Measurements from ENCODE around the gene DDOST. TPM values are rescaled to one million over a fixed set of nuclear protein-coding genes. Genes with fewer than 3 reads are reported as not detected.

DDOST gene
- total and polyA plus RNA-seq, 2 donors from 2014 or later = 146 to 206 TPM

- no peaks in the 10 kb centered on the region for H3K9me3 ChIP-seq (ENCODE audit: control insufficient read depth in 2 of 3, insufficient read depth in 1 of 3, low read length in 3 of 3)
- H3K9ac ChIP-seq (ENCODE audit: low read length in 3 of 3) = no peak overlapping the region
- H3K27me3 ChIP-seq (ENCODE audit: control insufficient read depth, insufficient read depth, low read length) = no peaks in the 10 kb centered on the region
- H3K4me3 ChIP-seq (ENCODE audit: low read length in 3 of 3) = no peak overlapping the region
- intact Hi-C loops (cut with DNase I) = no loop called here
- H3K36me3 ChIP-seq (ENCODE audit: control insufficient read depth in 2 of 3, insufficient read depth in 3 of 3, low read length in 3 of 3) = no peaks in the 10 kb centered on the region
- H3K27ac ChIP-seq (ENCODE audit: low read depth in 2 of 2, low read length in 2 of 2) = no peak overlapping the region
- no peaks in the 10 kb centered on the region for H3K4me1 ChIP-seq (ENCODE audit: control insufficient read depth in 2 of 3, insufficient read depth in 2 of 3, low read depth in 1 of 3, low read length in 3 of 3)
- FAIRE-seq (no peak), DNase-seq (no peak)
- TF ChIP-seq CTCF (IDR thresholded peaks at IDR 0.05; ENCODE audit: borderline replicate concordance, extremely low read depth, insufficient read depth) = peak; percentile 7
Measured at GRCh38 chr1:20702416-20702815, 41.2 kb upstream of the DDOST start.

- DNase-seq (no peak), FAIRE-seq (no peak)
- TF ChIP-seq CTCF (IDR thresholded peaks at IDR 0.05; ENCODE audit: borderline replicate concordance, extremely low read depth, insufficient read depth) = no peak
- intact Hi-C loops (cut with DNase I) = no loop called here
- Histone ChIP-seq H3K27me3 (ENCODE audit: control insufficient read depth, insufficient read depth, low read length) (no peaks in the 10 kb centered on the region), H3K4me1 (ENCODE audit: control insufficient read depth in 2 of 3, insufficient read depth in 2 of 3, low read depth in 1 of 3, low read length in 3 of 3) (peaks cover 0 to 2% (median 0%) of the 10 kb centered on the region in 3 donors), H3K36me3 (ENCODE audit: control insufficient read depth in 2 of 3, insufficient read depth in 3 of 3, low read length in 3 of 3) (no peaks in the 10 kb centered on the region), H3K4me3 (ENCODE audit: low read length in 3 of 3) (no peak overlapping the region), H3K9ac (ENCODE audit: low read length in 3 of 3) (no peak overlapping the region), H3K9me3 (ENCODE audit: control insufficient read depth in 2 of 3, insufficient read depth in 1 of 3, low read length in 3 of 3) (no peaks in the 10 kb centered on the region), H3K27ac (ENCODE audit: low read depth in 2 of 2, low read length in 2 of 2) (no peak overlapping the region)
Measured at GRCh38 chr1:20701847-20702246, 40.7 kb upstream of the DDOST start.

GRCh38 chr1:20701446-20701845 is 40.3 kb upstream of the DDOST start:
- intact Hi-C loops (cut with DNase I) = no loop called here
- H3K9me3 ChIP-seq (ENCODE audit: control insufficient read depth in 2 of 3, insufficient read depth in 1 of 3, low read length in 3 of 3) = no peaks in the 10 kb centered on the region
- no peak for TF ChIP-seq CTCF (IDR thresholded peaks at IDR 0.05; ENCODE audit: borderline replicate concordance, extremely low read depth, insufficient read depth)
- no peak overlapping the region for H3K4me3 ChIP-seq (ENCODE audit: low read length in 3 of 3)
- FAIRE-seq (no peak), DNase-seq (no peak)
- H3K4me1 ChIP-seq (ENCODE audit: control insufficient read depth in 2 of 3, insufficient read depth in 2 of 3, low read depth in 1 of 3, low read length in 3 of 3) = peaks cover 0 to 2% (median 0%) of the 10 kb centered on the region in 3 donors
- H3K27ac ChIP-seq (ENCODE audit: low read depth in 2 of 2, low read length in 2 of 2) = no peak overlapping the region
- no peak overlapping the region for H3K9ac ChIP-seq (ENCODE audit: low read length in 3 of 3)
- H3K36me3 ChIP-seq (ENCODE audit: control insufficient read depth in 2 of 3, insufficient read depth in 3 of 3, low read length in 3 of 3) = no peaks in the 10 kb centered on the region
- H3K27me3 ChIP-seq (ENCODE audit: control insufficient read depth, insufficient read depth, low read length) = no peaks in the 10 kb centered on the region

GRCh38 chr1:20700636-20701215 is 39.6 kb upstream of the DDOST start:
- TF ChIP-seq CTCF (IDR thresholded peaks at IDR 0.05; ENCODE audit: borderline replicate concordance, extremely low read depth, insufficient read depth) = no peak
- no peaks in the 10 kb centered on the region for H3K9me3 ChIP-seq (ENCODE audit: control insufficient read depth in 2 of 3, insufficient read depth in 1 of 3, low read length in 3 of 3)
- intact Hi-C loops (cut with DNase I) = no loop called here
- no peaks in the 10 kb centered on the region for H3K36me3 ChIP-seq (ENCODE audit: control insufficient read depth in 2 of 3, insufficient read depth in 3 of 3, low read length in 3 of 3)
- no peaks in the 10 kb centered on the region for H3K27me3 ChIP-seq (ENCODE audit: control insufficient read depth, insufficient read depth, low read length)
- H3K4me3 ChIP-seq (ENCODE audit: low read length in 3 of 3) = no peak overlapping the region
- DNase-seq = peak in 1 of 5 donors; percentile 25
- peaks cover 0 to 2% (median 0%) of the 10 kb centered on the region in 3 donors for H3K4me1 ChIP-seq (ENCODE audit: control insufficient read depth in 2 of 3, insufficient read depth in 2 of 3, low read depth in 1 of 3, low read length in 3 of 3)
- H3K27ac ChIP-seq (ENCODE audit: low read depth in 2 of 2, low read length in 2 of 2) = no peak overlapping the region
- FAIRE-seq = no peak
- no peak overlapping the region for H3K9ac ChIP-seq (ENCODE audit: low read length in 3 of 3)

Data from kidney (tissue), 14 donors.